H1 (cell line): Measurements from ENCODE around the gene TPRG1L. TPM values are rescaled to one million over a fixed set of nuclear protein-coding genes. Genes with fewer than 3 reads are reported as not detected.

Source experiments
- BCL11A ChIP-seq, 2 experiments: IDR thresholded peaks; one replicate each; pipeline ENCODE4 v1.6.1; 2011; ENCODE audit warnings: low read depth in 2 of 2, low read length in 2 of 2, mild to moderate bottlenecking in 2 of 2
- FOSL1 ChIP-seq: IDR thresholded peaks from 2 replicates; pipeline ENCODE4 v1.6.1; 2011; ENCODE audit warnings: mild to moderate bottlenecking, low read depth, low read length, moderate library complexity; ENCODE audit not compliant: insufficient read depth
- HDAC2 ChIP-seq, 2 experiments: fragments of 300-600 bp in 1 of 2; sonication (generic) in 1 of 2; IDR thresholded peaks; 2 replicates each; pipeline ENCODE4 v1.6.1; 2011 to 2012; ENCODE audit warnings: low read depth in 2 of 2, low read length in 2 of 2, mild to moderate bottlenecking in 2 of 2, moderate library complexity in 2 of 2, borderline replicate concordance in 1 of 2, inconsistent platforms in 1 of 2
- NRF1 ChIP-seq: IDR thresholded peaks from 2 replicates; pipeline ENCODE4 v1.6.1; 2011; ENCODE audit warnings: mild to moderate bottlenecking, low read depth, low read length, improper control_type of control experiment
- SIRT6 ChIP-seq: IDR thresholded peaks from one replicate; pipeline ENCODE4 v1.7.1; 2012; ENCODE audit warnings: low read length, inconsistent platforms
- SP4 ChIP-seq: IDR thresholded peaks from 2 replicates; pipeline ENCODE4 v1.6.1; 2012; ENCODE audit warnings: low read length, inconsistent platforms
- polyA plus RNA-seq, 7 experiments: library from polyadenylated mRNA; depleted of rRNA in 3 of 7; stranded (reverse) in 5 of 7; unstranded in 2 of 7; fragments of >200 nt in 5 of 7; fragments of 200-250 nt in 2 of 7; gene quantifications; 1 replicate in 5 of 7; 2 replicates in 1 of 7; 4 replicates in 1 of 7; pipeline versions ENCODE4 v1.2.1 to v1.2.3, GENCODE V29; 2011 to 2013; ENCODE audit warnings: missing spikeins in 2 of 7, mixed read lengths in 2 of 7
- total RNA-seq: library from RNA; stranded (reverse); fragmentation: NEBNext Ultra II Directional; extraction: Animal tissue kit (Norgen Biotek cat#: 25700); gene quantifications from 2 replicates; pipeline ENCODE4 v1.2.1, GENCODE V29; 2021

Gene TPRG1L
- total and polyA plus RNA-seq, 2 of the 8 experiments (the other 6 are each of a cell fraction or from before 2014, with no cell fraction given) = 21.7 to 22.3 TPM

DNA sequence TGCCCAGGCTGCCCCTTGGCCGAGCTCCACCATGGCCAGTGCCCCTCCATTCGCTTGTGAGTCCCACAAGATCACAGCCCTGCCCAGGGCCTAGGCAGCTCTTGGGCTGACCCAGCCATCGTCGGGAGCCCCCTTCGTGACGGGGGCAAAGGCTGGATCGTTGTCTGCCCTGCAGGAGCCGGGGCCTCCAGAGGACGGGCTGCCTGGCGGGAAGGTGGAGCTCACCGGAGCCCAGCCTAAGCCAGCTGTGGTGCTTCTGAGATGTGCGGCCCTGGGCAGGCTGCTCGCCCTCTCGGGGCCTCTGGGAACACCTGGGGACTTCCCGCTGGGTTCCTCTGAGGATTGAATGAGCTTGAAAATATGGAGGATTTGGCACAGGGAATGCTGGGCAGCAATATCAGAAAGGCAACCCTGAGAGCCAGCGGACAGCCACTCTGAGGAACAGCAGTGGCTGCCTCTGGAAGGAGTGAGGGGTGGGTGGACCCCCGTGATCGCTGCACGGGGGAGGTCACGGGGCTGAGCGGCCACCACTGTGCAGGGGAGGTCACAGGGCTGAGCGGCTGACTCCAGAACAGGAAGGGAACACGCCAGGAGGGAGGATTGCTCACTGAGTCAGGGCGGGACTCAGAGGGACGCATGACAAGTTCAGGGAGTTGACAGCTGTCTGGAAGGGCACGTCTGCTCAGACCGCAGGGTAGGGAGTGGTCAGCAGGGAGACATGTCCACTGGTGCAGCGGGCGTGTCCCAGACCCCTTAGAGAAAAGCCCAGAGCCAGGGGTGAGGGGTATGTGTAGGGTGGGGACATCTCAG, 46.8 kb downstream of the TPRG1L start (continued):
- TF ChIP-seq FOSL1 = no peak
- TF ChIP-seq BCL11A (IDR thresholded peaks at IDR 0.05; ENCODE audit: low read depth in 2 of 2, low read length in 2 of 2) = no peak
- no peak for TF ChIP-seq SIRT6
- TF ChIP-seq HDAC2 (IDR thresholded peaks at IDR 0.05; ENCODE audit: borderline replicate concordance in 1 of 2, low read depth in 2 of 2, low read length in 2 of 2) = no peak
- TF ChIP-seq NRF1 = no peak
- TF ChIP-seq SP4 = no peak
